Breast epithelium (tissue), 4 donors: Measurements from ENCODE around the gene ZMYND8. TPM values are rescaled to one million over a fixed set of nuclear protein-coding genes. Genes with fewer than 3 reads are reported as not detected.
A peak's percentile ranks its signal among the peaks of the same experiment; 100 is the strongest.

Source experiments
- DNase-seq, 2 donors: peaks; one replicate each; pipeline ENCODE4 v3.0.0-alpha.2; 2019; ENCODE audit warnings: low spot score in 2 of 2
- H3K27ac ChIP-seq, 2 donors: fragments of 200-600 bp; sonication (generic) in 1 of 2; one replicate each; pipeline ENCODE4 v1.5.1; 2016 to 2019; ENCODE audit warnings: mild to moderate bottlenecking in 1 of 2
- H3K27me3 ChIP-seq, 2 donors: fragments of 200-600 bp; sonication (generic) in 1 of 2; one replicate each; pipeline versions ENCODE4 v1.5.1 to v1.6.0; 2017 to 2019; ENCODE audit warnings: control low read depth in 1 of 2, mild to moderate bottlenecking in 1 of 2
- H3K36me3 ChIP-seq: fragments of 200-600 bp; one replicate; pipeline ENCODE4 v1.5.1; 2019
- H3K4me1 ChIP-seq, 2 donors: fragments of 200-600 bp; sonication (generic); one replicate each; pipeline ENCODE4 v1.5.1; 2016 to 2019; ENCODE audit warnings: control low read depth in 1 of 2
- H3K4me3 ChIP-seq, 3 donors: fragments of 200-600 bp; sonication (generic); 1 replicate in 2 of 3; 2 replicates in 1 of 3; pipeline ENCODE4 v1.5.1; 2016 to 2019; ENCODE audit warnings: mild to moderate bottlenecking in 3 of 3, moderate library complexity in 2 of 3
- H3K9me3 ChIP-seq, 2 donors: fragments of 200-600 bp; sonication (generic) in 1 of 2; one replicate each; pipeline ENCODE4 v1.5.1; 2016 to 2019; ENCODE audit warnings: control low read depth in 1 of 2
- POLR2A ChIP-seq: fragments of 450-650 bp; IDR thresholded peaks from one replicate; pipeline ENCODE4 v1.6.1; 2016; ENCODE audit warnings: antibody characterized with exemption, mild to moderate bottlenecking, moderate library complexity
- POLR2AphosphoS5 ChIP-seq, 3 donors: sonication (generic); formaldehyde crosslinking; IDR thresholded peaks; one replicate each; pipeline ENCODE4 v1.6.1; 2017; ENCODE audit warnings: antibody characterized with exemption in 3 of 3
- intact Hi-C: fragments of 100-400 bp; cut with DNase I; formaldehyde crosslinking; loops from one replicate; pipeline ENCODE4 v1.15.1; 2023; ENCODE audit warnings: low total_unique reads
- total RNA-seq, 3 donors: library from RNA; depleted of rRNA; stranded (reverse); fragments of >200 nt; gene quantifications; one replicate each; pipeline ENCODE4 v1.1.0, GENCODE V29; 2016
- TF ChIP-seq, protein P1 (sequence below), 3 donors: fragments of 450-650 bp; IDR thresholded peaks; one replicate each; pipeline ENCODE4 v1.5.1; 2016 to 2017; ENCODE audit warnings: antibody characterized with exemption in 3 of 3, mild to moderate bottlenecking in 3 of 3, moderate library complexity in 3 of 3

The ZMYND8 gene
- total RNA-seq, 3 donors from 2014 or later: 40.6 to 47.7 (median 41.4) TPM

DNA sequence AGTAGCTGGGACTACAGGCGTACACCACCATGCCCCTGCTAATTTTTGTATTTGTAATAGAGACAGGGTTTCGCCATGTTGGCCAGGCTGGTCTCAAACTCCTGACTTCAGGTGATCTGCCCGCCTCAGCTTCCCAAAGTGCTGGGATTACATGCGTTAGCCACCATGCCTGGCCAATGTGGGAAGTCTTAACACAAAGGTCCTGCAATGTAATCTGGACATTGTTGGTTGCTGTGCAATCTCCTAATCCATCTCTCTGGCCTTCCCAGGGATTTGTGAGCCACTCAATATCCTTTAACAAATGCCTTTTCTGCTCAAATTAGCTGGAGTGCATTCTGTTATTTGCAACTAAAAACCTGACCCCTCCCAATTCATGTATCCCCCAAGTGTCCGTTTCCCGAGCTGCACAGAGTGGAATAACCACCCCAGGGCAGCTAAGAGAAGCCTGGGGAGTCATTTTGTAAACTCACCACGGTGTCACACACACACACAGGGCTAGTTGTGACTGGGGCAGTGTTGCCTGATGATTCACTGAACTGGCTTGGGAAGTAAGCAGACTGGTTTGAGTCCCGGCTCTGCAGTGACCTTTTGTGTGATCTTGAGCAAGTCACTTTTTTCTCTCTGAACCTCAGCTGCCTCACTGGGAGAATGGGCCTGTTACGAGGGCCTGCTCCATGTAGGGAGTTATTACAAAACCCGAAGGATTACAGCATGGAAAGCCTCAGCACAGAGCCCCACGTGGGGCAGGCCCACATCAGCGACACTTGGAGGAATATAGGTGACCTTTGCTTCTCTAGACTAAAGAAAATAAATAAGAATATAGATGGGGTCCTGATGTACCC, 152.3 kb downstream of the ZMYND8 start:
- peak in 1 of 2 donors; percentile 33 for DNase-seq
- Histone ChIP-seq H3K9me3 (no peaks in the 10 kb centered on the region), H3K27me3 (no peaks in the 10 kb centered on the region), H3K4me1 (no peaks in the 10 kb centered on the region), H3K36me3 (no peaks in the 10 kb centered on the region), H3K27ac (no peak overlapping the region), H3K4me3 (no peak overlapping the region)
- intact Hi-C loops: loop anchor here (10.0 kb wide), 1 partner anchor 181 kb away; no protein-coding TSS in a partner anchor
- no peak for TF ChIP-seq POLR2A
- TF ChIP-seq, protein P1, sequence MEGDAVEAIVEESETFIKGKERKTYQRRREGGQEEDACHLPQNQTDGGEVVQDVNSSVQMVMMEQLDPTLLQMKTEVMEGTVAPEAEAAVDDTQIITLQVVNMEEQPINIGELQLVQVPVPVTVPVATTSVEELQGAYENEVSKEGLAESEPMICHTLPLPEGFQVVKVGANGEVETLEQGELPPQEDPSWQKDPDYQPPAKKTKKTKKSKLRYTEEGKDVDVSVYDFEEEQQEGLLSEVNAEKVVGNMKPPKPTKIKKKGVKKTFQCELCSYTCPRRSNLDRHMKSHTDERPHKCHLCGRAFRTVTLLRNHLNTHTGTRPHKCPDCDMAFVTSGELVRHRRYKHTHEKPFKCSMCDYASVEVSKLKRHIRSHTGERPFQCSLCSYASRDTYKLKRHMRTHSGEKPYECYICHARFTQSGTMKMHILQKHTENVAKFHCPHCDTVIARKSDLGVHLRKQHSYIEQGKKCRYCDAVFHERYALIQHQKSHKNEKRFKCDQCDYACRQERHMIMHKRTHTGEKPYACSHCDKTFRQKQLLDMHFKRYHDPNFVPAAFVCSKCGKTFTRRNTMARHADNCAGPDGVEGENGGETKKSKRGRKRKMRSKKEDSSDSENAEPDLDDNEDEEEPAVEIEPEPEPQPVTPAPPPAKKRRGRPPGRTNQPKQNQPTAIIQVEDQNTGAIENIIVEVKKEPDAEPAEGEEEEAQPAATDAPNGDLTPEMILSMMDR (IDR thresholded peaks at IDR 0.05): no peak
- TF ChIP-seq POLR2AphosphoS5 (IDR thresholded peaks at IDR 0.05): no peak

DNA sequence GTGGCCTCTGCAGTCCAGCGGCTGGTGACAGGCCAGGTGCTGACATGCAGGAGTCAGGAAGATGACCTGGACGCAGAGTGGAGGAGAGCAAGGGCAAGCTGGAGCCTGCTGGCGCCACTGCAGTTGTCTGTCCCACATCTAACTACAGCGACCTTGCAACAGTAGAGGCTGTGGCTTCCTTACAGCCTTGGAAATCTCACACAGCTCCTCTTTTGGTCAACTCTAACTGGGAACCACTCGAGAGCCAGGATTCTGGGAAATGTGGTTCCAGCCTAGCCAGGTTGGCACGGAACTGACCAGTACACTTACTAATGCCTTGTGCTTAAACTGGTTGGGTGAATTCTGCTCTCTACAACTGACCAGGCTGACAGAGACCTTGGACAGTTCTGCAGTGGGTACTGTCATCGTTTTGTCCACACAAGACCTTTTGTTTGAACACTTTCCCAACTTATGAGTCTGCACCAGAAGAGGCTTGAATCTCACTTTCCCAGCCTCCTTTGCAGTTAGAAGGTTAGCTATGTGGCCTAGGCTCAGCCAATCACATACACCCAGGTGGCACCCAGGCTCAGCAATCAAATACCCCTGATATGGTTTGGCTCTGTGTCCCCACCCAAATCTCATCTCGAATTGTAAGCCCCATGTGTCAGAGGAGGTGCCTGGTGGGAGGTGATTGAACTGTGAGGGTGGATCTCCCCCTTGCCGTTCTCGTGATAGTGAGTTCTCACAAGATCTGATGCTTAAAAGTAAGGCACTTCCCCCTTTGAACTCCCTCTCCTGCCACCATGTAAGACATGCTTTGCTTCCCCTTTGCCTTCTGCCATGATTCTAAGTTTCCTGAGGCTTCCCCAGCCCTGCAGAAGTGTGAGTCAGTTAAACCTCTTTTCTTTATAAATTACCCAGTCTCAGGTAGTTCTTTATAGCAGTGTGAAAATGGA, 153.5 kb downstream of the ZMYND8 start:
- no peak for DNase-seq
- no peaks in the 10 kb centered on the region for H3K4me1 ChIP-seq
- H3K27me3 ChIP-seq: no peaks in the 10 kb centered on the region
- no peak overlapping the region for H3K4me3 ChIP-seq
- H3K36me3 ChIP-seq: no peaks in the 10 kb centered on the region
- peak overlapping the region in 1 of 2 donors; percentile 7 for H3K27ac ChIP-seq
- intact Hi-C loops: loop anchor here (10.0 kb wide), 1 partner anchor 182 kb away; no protein-coding TSS in a partner anchor
- TF ChIP-seq, protein P1 (IDR thresholded peaks at IDR 0.05): no peak
- TF ChIP-seq POLR2A (no peak), POLR2AphosphoS5 (IDR thresholded peaks at IDR 0.05) (no peak)
- H3K9me3 ChIP-seq: no peaks in the 10 kb centered on the region

DNA sequence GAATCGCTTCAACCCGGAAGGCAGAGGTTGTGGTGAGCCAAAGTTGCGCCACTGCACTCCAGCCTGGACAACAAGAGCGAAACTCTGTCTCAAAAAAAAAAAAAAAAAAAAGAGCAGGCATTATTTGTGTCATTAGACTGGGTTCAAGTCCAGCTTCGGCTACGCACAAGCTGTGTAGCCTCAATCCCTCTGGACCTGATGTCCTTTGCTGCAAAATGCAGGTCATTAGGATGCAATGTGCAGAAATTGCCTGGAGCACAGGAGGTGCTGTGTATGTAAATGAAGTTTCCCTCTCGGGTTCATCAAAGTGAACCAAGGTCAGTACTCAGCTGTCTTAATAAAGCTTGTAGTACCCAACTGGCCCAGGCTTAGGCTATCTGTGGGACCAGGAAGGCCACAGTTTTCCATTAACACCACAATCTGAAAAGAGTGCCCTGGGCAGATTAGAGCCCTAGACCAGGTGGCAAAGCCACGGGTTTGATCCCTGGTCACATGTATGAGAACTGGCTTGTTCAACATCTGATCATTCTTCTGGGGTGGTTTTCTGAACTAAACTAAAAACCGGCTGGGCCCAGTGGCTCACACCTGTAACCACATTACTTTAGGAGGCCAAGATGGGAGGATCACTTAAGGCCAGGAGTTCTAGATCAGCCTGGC, 155.3 kb downstream of the ZMYND8 start:
- Histone ChIP-seq H3K36me3 (no peaks in the 10 kb centered on the region), H3K4me1 (no peaks in the 10 kb centered on the region), H3K9me3 (no peaks in the 10 kb centered on the region), H3K4me3 (no peak overlapping the region), H3K27ac (no peak overlapping the region), H3K27me3 (no peaks in the 10 kb centered on the region)
- DNase-seq: no peak
- TF ChIP-seq POLR2A (no peak), POLR2AphosphoS5 (IDR thresholded peaks at IDR 0.05) (no peak)
- TF ChIP-seq, protein P1 (IDR thresholded peaks at IDR 0.05): no peak
- intact Hi-C loops: loop anchor here (10.0 kb wide), 1 partner anchor 184 kb away; no protein-coding TSS in a partner anchor

DNA sequence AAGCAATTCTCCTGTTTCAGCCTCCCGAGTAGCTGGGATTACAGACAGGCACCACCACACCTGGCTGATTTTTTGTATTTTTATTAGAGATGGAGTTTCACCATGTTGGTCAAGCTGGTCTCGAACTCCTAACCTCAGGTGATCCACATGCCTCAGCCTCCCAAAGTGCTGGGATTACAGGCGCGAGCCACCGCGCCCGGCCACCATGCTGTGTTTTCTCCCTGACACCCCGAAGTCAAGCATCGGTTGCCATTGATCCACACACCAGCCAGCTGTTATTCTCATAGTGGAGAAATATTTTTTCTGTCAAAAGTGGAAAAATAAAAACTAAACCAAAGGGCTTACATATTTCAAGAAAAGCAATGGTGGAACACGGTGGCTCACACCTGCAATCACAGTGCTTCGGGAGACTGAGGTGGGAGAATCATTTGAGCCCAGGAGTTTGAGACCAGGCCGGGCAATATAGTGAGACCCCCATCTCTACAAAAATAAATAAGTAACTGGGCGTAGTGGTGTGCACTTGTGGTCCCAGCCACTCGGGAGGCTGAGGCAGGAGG, 157.4 kb downstream of the ZMYND8 start:
- Histone ChIP-seq H3K27ac (no peak overlapping the region), H3K9me3 (no peaks in the 10 kb centered on the region), H3K36me3 (no peaks in the 10 kb centered on the region), H3K4me1 (no peaks in the 10 kb centered on the region), H3K4me3 (no peak overlapping the region), H3K27me3 (no peaks in the 10 kb centered on the region)
- TF ChIP-seq POLR2A: no peak
- TF ChIP-seq, protein P1 (IDR thresholded peaks at IDR 0.05): no peak
- no peak for TF ChIP-seq POLR2AphosphoS5 (IDR thresholded peaks at IDR 0.05)
- no peak for DNase-seq
- intact Hi-C loops: no loop called here
